HG03432 (cell line): Measurements from ENCODE around the gene MED25.
A peak's percentile ranks its signal among the peaks of the same experiment; 100 is the strongest.

Source experiments
- ATAC-seq: cut with Tn5 transposase; IDR thresholded peaks from one replicate; pipeline ENCODE4 v1.9.1; 2021; ENCODE audit warnings: mild to moderate bottlenecking, moderate library complexity; ENCODE audit not compliant: unreplicated experiment

Gene MED25

GRCh38 chr19:49840736-49841249, 22.7 kb downstream of the MED25 start:
- no peak for ATAC-seq

- no peak for ATAC-seq
These were observed 25.2 kb downstream of the MED25 start for GRCh38 chr19:49843265-49843664.

GRCh38 chr19:49844138-49845095, 26.3 kb downstream of the MED25 start:
- no peak for ATAC-seq

- ATAC-seq, result no peak
These were observed 27.3 kb downstream of the MED25 start for GRCh38 chr19:49845414-49845813.

GRCh38 chr19:49846408-49846807, 28.3 kb downstream of the MED25 start:
- ATAC-seq, result no peak

- no peak for ATAC-seq
These were observed 29.9 kb downstream of the MED25 start for GRCh38 chr19:49847731-49848696.

- no peak for ATAC-seq
These were observed 30.8 kb downstream of the MED25 start for GRCh38 chr19:49848938-49849337.

GRCh38 chr19:49849433-49850220, 31.5 kb downstream of the MED25 start:
- no peak for ATAC-seq

- no peak for ATAC-seq
These were observed 32.1 kb downstream of the MED25 start for GRCh38 chr19:49850221-49850486.

- ATAC-seq, result peak; percentile 79
These were observed 32.6 kb downstream of the MED25 start, which contains the start of gene PTOV1 for GRCh38 chr19:49850487-49851342. PTOV1 (plus strand) TSS chr19:49851159.

- ATAC-seq, result no peak
These were observed 33.6 kb downstream of the MED25 start for GRCh38 chr19:49851456-49852259.

GRCh38 chr19:49852631-49853126, 34.6 kb downstream of the MED25 start:
- ATAC-seq, result no peak

GRCh38 chr19:49853852-49854377, 35.8 kb downstream of the MED25 start:
- ATAC-seq, result no peak

GRCh38 chr19:49854378-49855263, 36.5 kb downstream of the MED25 start:
- ATAC-seq, result no peak

GRCh38 chr19:49855277-49855675, 37.2 kb downstream of the MED25 start:
- no peak for ATAC-seq

GRCh38 chr19:49855676-49856573, 37.8 kb downstream of the MED25 start:
- ATAC-seq, result no peak
